GM12872 (cell line): Measurements from ENCODE around the gene ZBTB12.

Experiments used
- CTCF ChIP-seq: IDR thresholded peaks from 3 replicates; pipeline ENCODE4 v1.5.1; 2011; ENCODE audit warnings: low read depth, mild to moderate bottlenecking, low read length, moderate library complexity; ENCODE audit not compliant: insufficient read depth

Gene ZBTB12

GRCh38 chr6:31918069-31918720 lies 16.3 kb upstream of the ZBTB12 start:
- no peak for TF ChIP-seq CTCF

GRCh38 chr6:31915756-31916155 lies 13.9 kb upstream of the ZBTB12 start:
- TF ChIP-seq CTCF = no peak

- TF ChIP-seq CTCF = no peak
Measured at GRCh38 chr6:31915351-31915750, 13.5 kb upstream of the ZBTB12 start.

GRCh38 chr6:31911826-31912585 lies 10.1 kb upstream of the ZBTB12 start:
- TF ChIP-seq CTCF = no peak

GRCh38 chr6:31908791-31909190 lies 6.9 kb upstream of the ZBTB12 start:
- no peak for TF ChIP-seq CTCF

GRCh38 chr6:31907158-31907813 lies 5.4 kb upstream of the ZBTB12 start:
- TF ChIP-seq CTCF = no peak

GRCh38 chr6:31906122-31906521 lies 4.2 kb upstream of the ZBTB12 start:
- TF ChIP-seq CTCF = no peak
